NCI-H2196 (cell line): ENCODE data around the gene LRRK1.

ENCODE experiments used
- DNase-seq: peaks from one replicate; lab custom pipeline; 2025; ENCODE audit not compliant: unreplicated experiment; lab: John Stamatoyannopoulos, UW

The LRRK1 gene

DNA sequence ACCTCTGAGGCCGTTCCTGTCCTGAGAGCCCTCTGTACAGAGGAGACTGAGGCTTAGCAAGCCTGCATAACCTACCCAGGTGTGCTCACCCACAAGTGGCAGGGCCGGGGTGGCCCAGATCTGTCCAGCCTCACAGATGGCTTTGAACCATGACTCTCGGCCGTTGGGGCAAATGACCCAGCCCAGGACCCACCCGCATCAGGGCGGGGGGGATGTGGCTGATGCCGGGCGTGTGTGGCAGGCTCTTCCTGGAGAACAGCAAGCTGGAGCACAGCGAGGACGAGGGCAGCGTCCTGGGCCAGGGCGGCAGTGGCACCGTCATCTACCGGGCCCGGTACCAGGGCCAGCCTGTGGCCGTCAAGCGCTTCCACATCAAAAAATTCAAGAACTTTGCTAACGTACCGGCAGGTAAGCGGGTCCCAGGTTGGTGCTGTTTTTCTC is 133.5 kb downstream of the LRRK1 start:
- DNase-seq = no peak

DNA sequence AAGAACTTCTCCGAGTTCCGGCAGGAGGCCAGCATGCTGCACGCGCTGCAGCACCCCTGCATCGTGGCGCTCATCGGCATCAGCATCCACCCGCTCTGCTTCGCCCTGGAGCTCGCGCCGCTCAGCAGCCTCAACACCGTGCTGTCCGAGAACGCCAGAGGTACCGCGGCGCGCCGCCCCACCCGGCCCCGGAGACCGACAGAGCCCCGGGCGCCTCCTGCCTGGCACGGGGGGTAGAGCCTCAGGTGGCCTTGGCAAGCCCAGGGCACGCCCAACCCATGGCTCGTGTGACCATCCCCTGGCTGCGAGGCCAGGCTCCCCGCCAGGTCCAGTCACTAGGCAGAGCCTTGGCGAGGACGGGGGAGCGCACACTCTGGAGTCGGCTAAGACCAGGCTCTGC is 134.1 kb downstream of the LRRK1 start:
- DNase-seq = no peak

DNA sequence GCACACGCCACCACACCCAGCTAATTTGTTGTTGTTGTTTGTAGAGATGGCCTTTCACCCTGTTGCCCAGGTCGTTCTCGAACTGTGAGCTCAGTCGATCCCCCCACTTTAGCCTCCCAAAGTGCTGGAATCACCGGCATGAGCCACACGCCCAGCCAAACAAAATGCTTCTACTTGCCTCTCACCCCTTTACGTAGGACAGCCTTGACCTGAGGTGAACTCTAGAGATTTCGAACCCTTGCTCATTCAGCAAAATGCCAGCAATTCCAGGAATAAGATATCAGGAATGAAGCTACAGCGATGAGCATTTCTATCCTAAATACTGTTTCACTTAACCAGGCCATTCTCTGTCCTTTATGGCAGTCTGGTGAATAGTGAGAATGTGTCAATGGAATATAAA is 135.0 kb downstream of the LRRK1 start:
- DNase-seq = no peak

DNA sequence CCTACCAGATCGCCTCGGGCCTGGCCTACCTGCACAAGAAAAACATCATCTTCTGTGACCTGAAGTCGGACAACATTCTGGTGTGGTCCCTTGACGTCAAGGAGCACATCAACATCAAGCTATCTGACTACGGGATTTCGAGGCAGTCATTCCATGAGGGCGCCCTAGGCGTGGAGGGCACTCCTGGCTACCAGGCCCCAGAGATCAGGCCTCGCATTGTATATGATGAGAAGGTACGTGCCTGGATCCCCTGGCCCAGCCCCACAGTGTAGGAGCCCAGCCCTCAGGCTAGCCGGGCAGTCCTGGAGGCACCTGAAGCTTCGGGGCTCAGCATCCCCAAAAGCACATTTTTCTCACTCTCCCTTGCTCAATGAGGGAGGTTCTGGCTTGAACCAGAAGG is 135.8 kb downstream of the LRRK1 start:
- DNase-seq = no peak

DNA sequence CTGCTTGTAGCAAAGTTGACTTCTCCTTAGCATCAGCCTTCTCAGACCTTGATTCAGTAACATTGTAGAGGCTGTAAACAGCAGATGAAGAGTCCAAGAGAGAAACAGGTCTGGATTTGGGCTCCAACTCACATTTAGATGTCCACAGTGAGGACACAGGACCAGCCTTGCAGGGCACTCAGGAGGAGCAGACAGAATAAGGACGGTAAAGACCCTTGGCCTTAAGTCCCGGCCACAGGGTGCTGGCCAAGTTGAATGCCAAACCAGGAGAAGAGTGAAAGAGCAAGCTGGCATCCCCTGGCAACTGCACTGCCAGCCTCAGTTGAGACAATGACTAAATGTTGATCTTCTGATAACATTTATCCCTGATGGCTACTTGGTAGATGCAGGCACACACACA is 136.3 kb downstream of the LRRK1 start:
- no peak for DNase-seq

DNA sequence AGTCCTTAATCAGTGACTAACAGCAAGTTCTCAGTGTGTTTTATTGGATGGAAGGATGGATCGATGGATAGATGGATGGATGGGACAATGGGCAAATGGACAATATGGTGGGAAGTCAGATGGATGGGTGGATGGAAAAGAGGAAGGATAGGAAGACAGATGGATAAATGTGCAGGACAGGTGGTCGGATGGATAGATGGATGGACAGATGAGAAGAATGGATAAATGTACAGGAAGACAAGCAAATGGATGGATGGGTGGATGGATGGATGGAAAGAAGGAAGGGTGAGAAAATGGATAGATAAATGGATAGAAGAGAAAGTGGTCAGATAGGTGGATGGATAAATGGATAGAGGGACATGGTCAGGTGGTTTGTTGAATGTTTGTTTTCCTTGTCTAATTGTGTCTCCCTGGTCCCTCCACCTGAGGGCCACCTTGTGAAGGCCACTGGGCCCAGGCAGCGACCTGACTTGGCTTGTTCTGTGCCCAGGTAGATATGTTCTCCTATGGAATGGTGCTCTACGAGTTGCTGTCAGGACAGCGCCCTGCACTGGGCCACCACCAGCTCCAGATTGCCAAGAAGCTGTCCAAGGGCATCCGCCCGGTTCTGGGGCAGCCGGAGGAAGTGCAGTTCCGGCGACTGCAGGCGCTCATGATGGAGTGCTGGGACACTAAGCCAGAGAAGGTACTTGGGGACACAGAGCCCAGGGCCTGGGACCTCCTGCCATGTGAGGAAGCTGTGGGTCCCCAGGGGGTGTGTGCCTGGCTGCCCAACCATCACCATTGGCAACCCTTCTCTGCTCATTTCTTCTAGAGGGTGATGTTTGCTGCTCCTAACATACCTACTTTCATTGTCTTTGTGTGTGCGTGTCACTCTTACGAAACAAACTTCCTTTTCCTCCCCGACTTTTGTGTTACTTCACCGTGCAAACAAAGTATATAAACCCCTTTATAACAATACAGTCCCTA is 137.5 kb downstream of the LRRK1 start:
- DNase-seq = no peak

DNA sequence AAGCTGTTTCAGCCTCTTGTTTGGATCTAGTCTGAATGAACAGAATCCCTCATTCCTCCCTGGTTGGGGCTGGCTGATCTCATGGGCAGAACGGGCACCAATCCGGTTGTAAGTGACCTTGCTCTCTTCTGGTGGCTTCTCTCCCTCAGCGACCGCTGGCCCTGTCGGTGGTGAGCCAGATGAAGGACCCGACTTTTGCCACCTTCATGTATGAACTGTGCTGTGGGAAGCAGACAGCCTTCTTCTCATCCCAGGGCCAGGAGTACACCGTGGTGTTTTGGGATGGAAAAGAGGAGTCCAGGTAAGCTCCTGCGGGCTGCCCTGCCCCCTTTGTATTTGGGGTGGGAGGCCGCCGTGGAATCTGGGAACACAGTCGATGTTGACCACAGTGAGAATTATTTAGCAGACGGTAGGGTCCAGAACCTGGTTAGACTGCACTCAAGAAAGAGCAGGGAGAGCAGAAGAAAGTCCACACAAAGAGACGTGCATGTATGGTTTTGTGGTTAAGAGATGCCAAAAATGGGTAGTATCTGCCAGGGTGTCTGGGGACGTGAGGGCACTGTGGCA is 138.8 kb downstream of the LRRK1 start:
- no peak for DNase-seq

DNA sequence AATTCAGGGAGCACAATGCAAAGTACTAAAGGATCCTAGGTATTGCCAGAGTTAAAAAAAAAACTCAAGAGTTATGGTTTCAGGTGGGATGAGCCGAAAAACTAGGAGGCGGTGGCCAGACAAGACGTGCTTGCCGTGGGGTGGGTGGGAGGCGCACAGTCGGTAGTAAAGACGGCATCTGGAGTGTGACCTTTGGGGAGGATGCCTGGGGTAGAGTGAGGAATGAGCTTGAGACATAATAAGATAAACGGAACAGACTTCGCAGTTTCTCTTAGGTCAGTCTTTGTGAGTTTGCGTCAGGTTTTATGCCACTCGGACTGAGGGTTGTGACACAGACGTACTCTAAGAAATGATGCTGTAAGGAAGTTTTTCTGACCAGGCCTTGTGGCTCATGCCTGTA is 139.6 kb downstream of the LRRK1 start:
- no peak for DNase-seq

DNA sequence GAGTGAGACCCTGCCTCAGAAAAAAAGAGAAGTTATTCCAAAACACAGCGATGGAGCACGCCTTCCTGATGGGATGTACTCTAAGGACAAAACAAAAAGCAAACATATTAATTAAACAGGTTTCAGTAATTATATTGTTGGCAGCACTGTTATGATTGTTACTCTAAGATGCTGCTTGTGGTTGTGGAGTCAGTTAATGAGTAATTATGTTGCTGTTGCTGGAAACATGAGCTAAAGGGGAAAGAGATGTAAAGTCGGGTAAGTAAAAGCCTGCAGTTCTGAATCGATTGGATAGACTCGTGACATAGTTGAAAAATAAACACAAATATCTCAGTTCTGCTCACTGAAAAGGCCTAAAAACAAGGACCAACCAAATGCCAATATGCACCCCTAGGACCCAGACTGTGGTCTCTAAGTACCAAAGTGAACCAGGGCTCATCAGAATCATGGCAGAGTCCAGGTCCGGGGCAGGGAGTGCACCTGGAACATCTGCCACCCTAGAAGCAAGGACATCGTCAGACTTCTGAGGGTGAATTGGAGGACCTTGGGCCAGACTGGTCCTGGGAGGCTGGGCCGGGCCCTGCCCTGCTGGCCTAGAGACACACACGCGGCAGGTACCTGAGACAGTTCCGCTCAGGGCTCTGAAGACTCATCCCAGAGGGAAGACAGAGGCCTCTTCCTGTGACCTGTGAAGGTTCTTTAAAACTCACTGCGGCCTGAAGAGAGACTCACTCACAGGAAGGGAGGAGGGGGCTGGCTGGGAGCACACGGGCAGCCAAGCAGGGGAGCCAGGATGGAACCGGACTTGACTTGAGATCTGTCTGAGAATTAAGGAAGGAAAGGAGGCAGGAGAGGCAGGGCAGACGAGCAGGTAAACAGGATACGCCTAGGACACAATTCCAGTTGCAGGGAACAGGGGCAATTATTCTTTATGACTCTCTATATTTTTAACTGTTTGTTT is 140.5 kb downstream of the LRRK1 start:
- DNase-seq = no peak

DNA sequence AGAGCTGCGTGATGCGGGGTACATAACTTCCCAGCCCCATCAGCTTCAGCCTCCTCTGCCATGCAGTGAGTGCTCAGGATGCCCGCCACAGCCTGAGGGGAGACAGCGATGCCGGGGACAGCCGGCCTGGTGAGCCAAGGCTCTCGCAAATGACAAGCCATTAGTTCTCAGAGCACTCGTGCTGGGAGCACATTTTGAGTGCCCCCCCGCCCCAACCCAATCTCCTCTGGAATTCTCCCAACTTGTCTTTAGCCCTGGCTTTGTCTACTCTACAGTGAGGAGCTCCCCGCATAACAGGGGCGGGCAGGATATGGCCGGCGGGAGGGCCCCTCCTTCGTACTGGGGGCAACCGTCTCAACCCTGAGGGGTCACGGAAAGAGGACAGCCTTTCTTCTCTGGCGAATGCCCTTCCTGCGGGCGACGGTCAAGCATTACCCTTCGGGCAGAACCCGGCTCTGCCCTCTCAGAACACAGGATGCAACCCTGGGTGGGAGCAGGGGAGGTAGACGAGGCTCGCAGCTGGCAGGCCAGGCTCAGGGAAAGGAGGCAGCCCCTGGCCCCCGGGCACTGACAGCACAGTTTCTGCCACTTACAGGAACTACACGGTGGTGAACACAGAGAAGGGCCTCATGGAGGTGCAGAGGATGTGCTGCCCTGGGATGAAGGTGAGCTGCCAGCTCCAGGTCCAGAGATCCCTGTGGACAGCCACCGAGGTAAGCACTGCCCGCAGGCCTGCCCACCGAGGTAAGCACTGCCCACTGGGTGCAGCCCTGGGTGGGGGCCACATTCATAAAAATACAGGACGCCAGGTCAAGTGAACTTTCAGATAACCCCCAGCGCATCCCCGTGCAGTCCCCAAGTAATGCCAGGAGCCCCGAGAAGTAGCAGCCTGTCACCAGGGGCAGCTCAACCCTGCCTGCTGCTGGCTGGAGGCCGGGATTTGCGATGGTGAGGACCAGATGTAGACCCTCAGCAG is 141.7 kb downstream of the LRRK1 start:
- DNase-seq = no peak

DNA sequence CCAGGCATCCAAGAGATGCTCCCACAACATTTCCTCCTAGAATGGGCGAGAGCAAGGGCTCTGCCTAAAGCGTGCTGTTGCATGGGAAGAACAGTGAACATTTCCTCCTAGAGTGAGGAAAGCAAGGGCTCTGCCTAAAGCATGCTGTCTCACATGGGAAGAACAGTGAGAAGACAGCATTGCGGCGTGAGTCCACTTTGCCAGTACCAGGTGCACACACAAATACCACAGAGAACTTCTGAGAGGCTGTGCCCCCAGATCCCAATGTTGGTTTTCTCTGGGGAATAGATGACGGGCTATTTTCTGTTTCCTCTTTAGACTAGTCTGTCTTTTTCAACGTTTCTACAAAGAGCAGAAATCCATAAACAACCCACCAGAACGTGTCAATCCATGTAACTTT is 142.9 kb downstream of the LRRK1 start:
- DNase-seq = no peak

DNA sequence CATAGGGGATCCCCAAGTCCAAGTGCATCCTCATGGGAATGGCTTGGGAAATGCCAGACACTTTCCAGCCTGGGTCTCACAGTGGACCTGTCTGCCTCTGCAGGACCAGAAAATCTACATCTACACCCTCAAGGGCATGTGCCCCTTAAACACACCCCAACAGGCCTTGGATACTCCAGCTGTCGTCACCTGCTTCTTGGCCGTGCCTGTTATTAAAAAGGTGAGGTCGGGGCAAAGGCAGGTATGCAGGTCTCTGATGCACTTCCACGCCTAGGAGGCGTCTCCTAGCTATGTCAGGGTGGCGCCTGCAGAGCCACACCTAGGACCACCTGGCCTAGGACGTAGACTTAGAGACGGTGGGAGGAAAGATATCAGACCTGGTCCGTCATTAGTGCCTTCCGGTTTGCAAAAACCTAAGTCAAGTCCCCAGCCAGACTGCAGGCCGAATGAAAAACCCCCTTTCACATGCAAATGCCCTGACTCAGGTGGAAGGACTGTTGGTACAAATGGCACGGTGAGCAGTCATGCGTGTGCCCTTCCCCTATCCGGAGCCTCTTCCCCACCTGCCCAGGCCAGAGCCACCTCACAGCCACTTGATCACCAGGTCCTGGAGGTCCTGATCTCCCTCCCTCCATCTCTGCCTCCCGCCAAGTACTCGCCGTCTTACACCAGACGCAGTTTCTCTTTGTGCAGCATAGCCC is 143.5 kb downstream of the LRRK1 start:
- no peak for DNase-seq

DNA sequence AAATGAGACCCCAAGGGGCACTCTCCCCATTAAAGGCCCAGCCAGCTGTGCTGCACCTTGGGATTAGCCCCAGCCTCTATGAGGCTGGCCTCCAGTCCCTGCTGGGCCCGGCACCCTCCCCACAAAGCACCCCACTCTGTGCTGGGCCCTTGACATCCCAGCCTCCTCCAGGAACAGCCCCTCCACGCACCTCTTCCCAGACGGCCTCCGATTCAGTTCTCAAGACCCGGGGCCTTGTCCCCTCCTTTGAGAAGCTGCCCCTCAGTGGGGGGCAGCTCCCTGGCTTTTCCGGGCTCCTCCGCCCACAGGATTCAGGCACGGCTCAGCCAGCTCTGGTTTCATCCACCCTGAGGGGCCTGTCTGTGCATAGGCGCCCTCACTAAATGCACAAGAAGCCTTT is 144.1 kb downstream of the LRRK1 start:
- DNase-seq = no peak

DNA sequence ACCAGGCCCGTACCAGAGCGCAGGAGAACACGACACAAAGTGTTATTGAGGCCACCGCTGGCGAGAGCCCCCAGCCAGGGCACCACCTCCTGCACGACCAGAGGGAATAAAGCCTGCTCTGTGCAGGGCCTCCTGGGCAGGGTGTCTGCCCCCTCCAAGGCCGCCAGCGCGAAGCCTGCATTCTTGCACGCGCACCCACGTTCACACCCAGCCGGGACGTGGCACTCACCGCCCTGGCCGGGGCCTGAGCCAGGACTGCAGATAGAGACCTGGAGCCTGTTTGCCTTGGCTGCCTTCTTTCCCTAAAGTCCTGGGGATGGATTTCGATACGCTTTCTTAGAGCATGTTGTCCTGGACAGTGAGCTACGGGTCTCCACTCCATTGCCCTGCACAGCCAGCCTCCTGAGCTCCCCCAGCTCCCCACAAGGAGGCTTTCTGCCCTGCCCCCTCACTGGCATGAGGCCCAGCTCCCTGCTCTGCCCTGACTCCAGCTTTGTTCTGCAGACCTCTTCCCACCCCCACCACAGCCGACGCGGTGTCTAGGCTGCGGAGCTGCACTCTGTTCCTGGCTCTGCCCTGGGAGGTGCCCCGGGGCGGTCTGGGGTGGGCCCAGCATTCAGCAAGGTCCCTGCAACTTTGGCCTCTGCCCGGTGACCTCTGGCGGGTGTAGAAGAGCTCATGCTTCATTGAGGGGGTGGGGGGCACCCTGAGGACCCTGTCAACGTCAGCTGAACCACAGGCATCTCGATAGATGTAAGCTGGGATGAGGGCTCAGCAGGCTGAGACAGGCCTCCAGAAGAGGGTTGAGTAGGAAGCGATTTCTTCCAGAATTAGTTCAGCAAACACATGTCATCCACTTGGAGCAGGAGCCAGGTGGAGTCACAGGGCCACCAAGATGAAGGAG is 145.0 kb downstream of the LRRK1 start:
- no peak for DNase-seq

DNA sequence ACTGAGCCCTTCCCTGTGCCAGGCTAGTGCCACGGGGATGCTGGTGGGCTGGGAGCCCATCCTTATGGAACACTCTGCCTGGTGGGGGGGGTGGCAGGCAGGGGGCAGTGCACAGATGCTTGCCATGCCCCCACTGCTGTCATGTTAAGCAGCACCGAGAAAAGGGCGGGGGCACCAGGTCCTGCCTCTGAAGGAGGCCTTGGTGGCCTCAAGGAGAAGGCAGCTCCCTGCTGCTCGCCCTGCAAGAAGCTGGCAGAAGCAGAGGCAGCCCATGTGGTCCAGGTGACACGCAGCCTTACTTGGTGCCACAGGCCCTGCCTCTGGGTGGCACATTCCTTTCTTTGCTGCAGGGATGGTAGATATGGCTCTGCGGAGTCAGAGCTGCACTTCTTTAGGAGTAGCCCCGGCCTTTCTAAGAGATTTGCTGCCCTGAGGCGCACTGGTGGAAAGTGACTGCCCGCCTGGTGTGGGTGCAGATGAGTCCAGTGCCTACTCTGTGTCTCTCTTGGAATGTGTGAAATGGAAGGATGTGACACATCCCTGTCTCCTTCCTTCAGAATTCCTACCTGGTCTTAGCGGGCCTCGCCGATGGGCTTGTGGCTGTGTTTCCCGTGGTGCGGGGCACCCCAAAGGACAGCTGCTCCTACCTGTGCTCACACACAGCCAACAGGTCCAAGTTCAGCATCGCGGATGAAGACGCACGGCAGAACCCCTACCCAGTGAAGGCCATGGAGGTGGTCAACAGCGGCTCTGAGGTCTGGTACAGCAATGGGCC is 145.8 kb downstream of the LRRK1 start:
- no peak for DNase-seq

DNA sequence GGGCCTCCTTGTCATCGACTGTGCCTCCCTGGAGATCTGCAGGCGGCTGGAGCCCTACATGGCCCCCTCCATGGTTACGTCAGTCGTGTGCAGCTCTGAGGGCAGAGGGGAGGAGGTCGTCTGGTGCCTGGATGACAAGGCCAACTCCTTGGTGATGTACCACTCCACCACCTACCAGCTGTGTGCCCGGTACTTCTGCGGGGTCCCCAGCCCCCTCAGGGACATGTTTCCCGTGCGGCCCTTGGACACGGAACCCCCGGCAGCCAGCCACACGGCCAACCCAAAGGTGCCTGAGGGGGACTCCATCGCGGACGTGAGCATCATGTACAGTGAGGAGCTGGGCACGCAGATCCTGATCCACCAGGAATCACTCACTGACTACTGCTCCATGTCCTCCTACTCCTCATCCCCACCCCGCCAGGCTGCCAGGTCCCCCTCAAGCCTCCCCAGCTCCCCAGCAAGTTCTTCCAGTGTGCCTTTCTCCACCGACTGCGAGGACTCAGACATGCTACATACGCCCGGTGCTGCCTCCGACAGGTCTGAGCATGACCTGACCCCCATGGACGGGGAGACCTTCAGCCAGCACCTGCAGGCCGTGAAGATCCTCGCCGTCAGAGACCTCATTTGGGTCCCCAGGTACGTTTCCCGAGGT is 146.5 kb downstream of the LRRK1 start:
- DNase-seq = no peak
